Lung microvascular endothelial cell (primary cell): ENCODE results near the gene IFT172. TPM values are rescaled to one million over a fixed set of nuclear protein-coding genes. Genes with fewer than 3 reads are reported as not detected.
"Not testable (repeated sequence)": the region's sequence is repeated elsewhere in the genome, so short reads cannot be mapped to it uniquely, and the experiment has no call there.

Experiments used
- DNase-seq, 2 donors: peaks; one replicate each; pipeline versions ENCODE4 v3.0.0 to v3.0.0-alpha.2; 2010; ENCODE audit warnings: low read depth in 2 of 2
- total RNA-seq: library from RNA; depleted of rRNA; stranded (reverse); fragments of >200 nt; gene quantifications from 2 replicates; pipeline ENCODE4 v1.2.1, GENCODE V29; 2014

Gene IFT172
- 7.6 and 8.5 TPM in 2 replicates for total RNA-seq

- peak; percentile 99 for DNase-seq
Measured at GRCh38 chr2:27489498-27490397, at the start of gene IFT172. IFT172 (minus strand) TSS chr2:27489743; CDS start chr2:27489653, 90 bp downstream.

- not testable (repeated sequence) for DNase-seq
Measured at GRCh38 chr2:27538839-27539450, 49.4 kb upstream of the IFT172 start.

GRCh38 chr2:27537287-27537686 is 47.7 kb upstream of the IFT172 start:
- peak in 1 of 2 donors; percentile 75 for DNase-seq

GRCh38 chr2:27531983-27532382 is 42.4 kb upstream of the IFT172 start:
- DNase-seq, result no peak

GRCh38 chr2:27527182-27527581 is 37.6 kb upstream of the IFT172 start:
- peak in 1 of 2 donors; percentile 44 for DNase-seq

GRCh38 chr2:27522400-27522945 is 32.9 kb upstream of the IFT172 start:
- no peak for DNase-seq

GRCh38 chr2:27520316-27520715 is 30.8 kb upstream of the IFT172 start:
- no peak for DNase-seq

- no peak for DNase-seq
Measured at GRCh38 chr2:27518782-27519113, 29.2 kb upstream of the IFT172 start.

- no peak for DNase-seq
Measured at GRCh38 chr2:27518113-27518781, 28.7 kb upstream of the IFT172 start.

- no peak for DNase-seq
Measured at GRCh38 chr2:27509326-27509725, 19.8 kb upstream of the IFT172 start.

- no peak for DNase-seq
Measured at GRCh38 chr2:27507293-27507692, 17.8 kb upstream of the IFT172 start.

- DNase-seq, result no peak
Measured at GRCh38 chr2:27506587-27506986, 17.0 kb upstream of the IFT172 start.

- DNase-seq, result no peak
Measured at GRCh38 chr2:27502142-27502541, 12.6 kb upstream of the IFT172 start.

GRCh38 chr2:27501042-27501441 is 11.5 kb upstream of the IFT172 start:
- no peak for DNase-seq

- no peak for DNase-seq
Measured at GRCh38 chr2:27498975-27499374, 9.4 kb upstream of the IFT172 start.

- DNase-seq, result no peak
Measured at GRCh38 chr2:27497288-27497627, 7.7 kb upstream of the IFT172 start.

GRCh38 chr2:27496357-27497287 is 7.1 kb upstream of the IFT172 start, which contains the start of gene GCKR:
GCKR (plus strand) TSS chr2:27496839; CDS start chr2:27496905, 66 bp downstream.
- DNase-seq, result peak in 1 of 2 donors; percentile 27

GRCh38 chr2:27495840-27496356 is 6.4 kb upstream of the IFT172 start:
- no peak for DNase-seq

GRCh38 chr2:27494944-27495554 is 5.5 kb upstream of the IFT172 start, which contains the start of gene FNDC4:
FNDC4 (minus strand) TSS chr2:27495200; CDS start chr2:27494679, 521 bp downstream.
- DNase-seq, result peak; percentile 27 to 40

GRCh38 chr2:27494284-27494943 is 4.9 kb upstream of the IFT172 start:
- peak; percentile 18 to 50 for DNase-seq
